ENCODE measurements around the gene ACSL6. TPM values are rescaled to one million over a fixed set of nuclear protein-coding genes. Genes with fewer than 3 reads are reported as not detected.

ACSL6 gene
- total and polyA plus RNA-seq, 2 donors (not counting 1 experiment from before 2014, with no cell fraction given) = 0.03 to 0.62 TPM

DNA sequence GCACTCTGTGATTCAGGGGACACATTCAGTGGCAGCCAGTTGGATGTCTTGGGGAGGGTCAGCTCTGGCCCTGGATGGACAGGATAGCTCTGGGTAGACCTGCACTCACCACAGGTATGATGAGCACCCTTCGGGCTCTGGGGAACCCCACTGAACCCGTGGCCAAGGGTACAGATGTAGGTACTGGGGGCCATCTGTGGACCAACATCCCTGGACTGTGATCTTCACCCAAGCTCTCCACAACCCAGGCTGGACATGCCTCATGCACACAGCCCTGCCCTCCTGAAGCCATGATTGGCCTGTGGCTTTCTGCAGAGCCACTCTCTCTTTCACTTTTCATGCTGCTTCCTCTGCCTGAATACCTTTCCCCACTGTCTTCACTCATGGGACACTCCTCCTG is 15.6 kb upstream of the ACSL6 start:
- H3K4me2 ChIP-seq (replicated peaks; ENCODE audit: low read depth, low read length, poor library complexity, severe bottlenecking) = no peak overlapping the region
- Mint-ChIP-seq H3K4me3 (no peak overlapping the region), H3K27ac (no peak overlapping the region), H3K27me3 (peaks cover 28% of the 10 kb centered on the region), H3K9me3 (ENCODE audit: insufficient read depth) (no peaks in the 10 kb centered on the region), H3K4me1 (no peaks in the 10 kb centered on the region)
- intact Hi-C loops (cut with micrococcal nuclease) = no loop called here
- H4K20me1 ChIP-seq (ENCODE audit: control insufficient read depth, insufficient read depth, low read length, poor library complexity, severe bottlenecking) = no peaks in the 10 kb centered on the region
- no peak for DNase-seq
- H3K79me2 ChIP-seq (ENCODE audit: control insufficient read depth, insufficient read depth, low read length) = no peaks in the 10 kb centered on the region
- ChIA-PET POLR2A (no interaction called here), CTCF (interaction anchor here (1.4 kb wide), 1 partner anchor 21 kb away, joined by 3 read pairs; no protein-coding TSS in a partner anchor)
- no peak for ATAC-seq (ENCODE audit: low read depth)
- H2AFZ ChIP-seq (ENCODE audit: insufficient read depth, low read depth, low read length, poor library complexity, severe bottlenecking) = no peak overlapping the region
- no peaks in the 10 kb centered on the region for H3K36me3 ChIP-seq (replicated peaks in 1 of 2; ENCODE audit: control extremely low read depth in 1 of 2, control insufficient read depth in 1 of 2, extremely low read depth in 1 of 2, insufficient read depth in 2 of 2, low read length in 1 of 2)
- no peak overlapping the region for H3K9ac ChIP-seq (ENCODE audit: low read length)
- H3K9me3 ChIP-seq (ENCODE audit: control extremely low read depth in 1 of 3, control insufficient read depth in 2 of 3, insufficient read depth in 1 of 3, low read length in 2 of 3) = peaks cover 0 to 3% (median 0%) of the 10 kb centered on the region in 3 donors
- H3K4me3 ChIP-seq (ENCODE audit: control extremely low read depth in 1 of 5, extremely low read depth in 1 of 5, insufficient read depth in 1 of 5, low read depth in 2 of 5, low read length in 4 of 5) = no peak overlapping the region
- H3K27me3 ChIP-seq (replicated peaks in 1 of 4; ENCODE audit: control extremely low read depth in 1 of 4, control insufficient read depth in 3 of 4, insufficient read depth in 4 of 4, low read length in 3 of 4) = peaks cover 0 to 9% (median 1%) of the 10 kb centered on the region in 4 experiments
- TF ChIP-seq, protein P1, sequence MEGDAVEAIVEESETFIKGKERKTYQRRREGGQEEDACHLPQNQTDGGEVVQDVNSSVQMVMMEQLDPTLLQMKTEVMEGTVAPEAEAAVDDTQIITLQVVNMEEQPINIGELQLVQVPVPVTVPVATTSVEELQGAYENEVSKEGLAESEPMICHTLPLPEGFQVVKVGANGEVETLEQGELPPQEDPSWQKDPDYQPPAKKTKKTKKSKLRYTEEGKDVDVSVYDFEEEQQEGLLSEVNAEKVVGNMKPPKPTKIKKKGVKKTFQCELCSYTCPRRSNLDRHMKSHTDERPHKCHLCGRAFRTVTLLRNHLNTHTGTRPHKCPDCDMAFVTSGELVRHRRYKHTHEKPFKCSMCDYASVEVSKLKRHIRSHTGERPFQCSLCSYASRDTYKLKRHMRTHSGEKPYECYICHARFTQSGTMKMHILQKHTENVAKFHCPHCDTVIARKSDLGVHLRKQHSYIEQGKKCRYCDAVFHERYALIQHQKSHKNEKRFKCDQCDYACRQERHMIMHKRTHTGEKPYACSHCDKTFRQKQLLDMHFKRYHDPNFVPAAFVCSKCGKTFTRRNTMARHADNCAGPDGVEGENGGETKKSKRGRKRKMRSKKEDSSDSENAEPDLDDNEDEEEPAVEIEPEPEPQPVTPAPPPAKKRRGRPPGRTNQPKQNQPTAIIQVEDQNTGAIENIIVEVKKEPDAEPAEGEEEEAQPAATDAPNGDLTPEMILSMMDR (IDR thresholded peaks at IDR 0.05) = no peak
- no peak for TF ChIP-seq EZH2 (IDR thresholded peaks at IDR 0.05; ENCODE audit: borderline replicate concordance, insufficient read depth, low read depth, low read length, poor library complexity, severe bottlenecking)
- H3K4me1 ChIP-seq (ENCODE audit: control insufficient read depth in 2 of 2, insufficient read depth in 2 of 2, low read length in 2 of 2) = no peaks in the 10 kb centered on the region
- WGBS (ENCODE audit: insufficient coverage) = 85% methylated on average over 2 of the region's 2 CpGs
- no peak overlapping the region for H3K27ac ChIP-seq (ENCODE audit: low read length in 2 of 2)

DNA sequence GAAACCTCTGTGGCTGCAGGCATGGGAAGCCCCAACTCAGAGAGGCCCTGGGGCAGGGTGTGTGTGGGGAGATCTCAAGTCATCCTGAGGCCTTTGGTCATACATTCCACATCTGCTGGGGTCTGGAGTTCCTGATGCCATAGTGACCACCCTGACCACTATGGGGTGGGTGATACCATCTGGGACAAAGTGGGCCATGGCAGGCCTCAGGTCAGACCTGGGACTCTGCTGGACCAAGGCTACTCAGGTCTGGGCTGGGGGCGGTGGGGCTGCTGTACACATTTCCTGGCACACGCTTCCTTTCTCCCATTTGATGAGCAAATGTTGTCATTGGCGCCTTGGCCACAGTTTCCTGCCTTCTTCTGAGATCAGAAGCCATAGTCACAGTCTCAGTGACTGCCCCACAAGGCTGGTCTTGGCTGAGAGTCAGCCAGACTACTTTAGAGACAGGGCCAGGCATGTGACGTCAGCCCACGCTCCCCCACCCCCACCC is 15.1 kb upstream of the ACSL6 start:
- peaks cover 24% of the 10 kb centered on the region for H3K27me3 Mint-ChIP-seq
- H3K27me3 ChIP-seq (replicated peaks in 1 of 4; ENCODE audit: control extremely low read depth in 1 of 4, control insufficient read depth in 3 of 4, insufficient read depth in 4 of 4, low read length in 3 of 4) = peaks cover 0 to 8% (median 1%) of the 10 kb centered on the region in 4 experiments
- H3K27ac ChIP-seq (ENCODE audit: low read length in 2 of 2) = no peak overlapping the region
- ATAC-seq (ENCODE audit: low read depth) = no peak
- 87% methylated on average over 3 of the region's 5 CpGs for WGBS (ENCODE audit: insufficient coverage)
- H3K4me3 ChIP-seq (ENCODE audit: control extremely low read depth in 1 of 5, extremely low read depth in 1 of 5, insufficient read depth in 1 of 5, low read depth in 2 of 5, low read length in 4 of 5) = no peak overlapping the region
- H3K4me2 ChIP-seq (replicated peaks; ENCODE audit: low read depth, low read length, poor library complexity, severe bottlenecking) = no peak overlapping the region
- no peaks in the 10 kb centered on the region for H3K79me2 ChIP-seq (ENCODE audit: control insufficient read depth, insufficient read depth, low read length)
- H3K4me1 ChIP-seq (ENCODE audit: control insufficient read depth in 2 of 2, insufficient read depth in 2 of 2, low read length in 2 of 2) = no peaks in the 10 kb centered on the region
- H3K9me3 ChIP-seq (ENCODE audit: control extremely low read depth in 1 of 3, control insufficient read depth in 2 of 3, insufficient read depth in 1 of 3, low read length in 2 of 3) = peaks cover 0 to 3% (median 0%) of the 10 kb centered on the region in 3 donors
- no peak overlapping the region for H3K9ac ChIP-seq (ENCODE audit: low read length)
- no peaks in the 10 kb centered on the region for H3K4me1 Mint-ChIP-seq
- H3K36me3 ChIP-seq (replicated peaks in 1 of 2; ENCODE audit: control extremely low read depth in 1 of 2, control insufficient read depth in 1 of 2, extremely low read depth in 1 of 2, insufficient read depth in 2 of 2, low read length in 1 of 2) = no peaks in the 10 kb centered on the region
- H4K20me1 ChIP-seq (ENCODE audit: control insufficient read depth, insufficient read depth, low read length, poor library complexity, severe bottlenecking) = no peaks in the 10 kb centered on the region
- no peak overlapping the region for H2AFZ ChIP-seq (ENCODE audit: insufficient read depth, low read depth, low read length, poor library complexity, severe bottlenecking)
- CTCF ChIA-PET = no interaction called here
- no peak overlapping the region for H3K4me3 Mint-ChIP-seq
- POLR2A ChIA-PET = no interaction called here
- TF ChIP-seq, protein P1 (IDR thresholded peaks at IDR 0.05) = no peak
- no peak for TF ChIP-seq EZH2 (IDR thresholded peaks at IDR 0.05; ENCODE audit: borderline replicate concordance, insufficient read depth, low read depth, low read length, poor library complexity, severe bottlenecking)
- no peak for DNase-seq
- intact Hi-C loops (cut with micrococcal nuclease) = no loop called here
- no peak overlapping the region for H3K27ac Mint-ChIP-seq
- H3K9me3 Mint-ChIP-seq (ENCODE audit: insufficient read depth) = no peaks in the 10 kb centered on the region
